CD1c-positive myeloid dendritic cell (primary cell): ENCODE results near the gene CAMKV.
"Not testable (repeated sequence)": the region's sequence is repeated elsewhere in the genome, so short reads cannot be mapped to it uniquely, and the experiment has no call there.

ENCODE experiments used
- DNase-seq: peaks from one replicate; pipeline ENCODE4 v3.0.0-alpha.2; 2016; ENCODE audit errors: extremely low spot score

The CAMKV gene

GRCh38 chr3:49855662-49856061, 14.0 kb downstream of the CAMKV start:
- DNase-seq, result no peak

- DNase-seq, result no peak
Observed at GRCh38 chr3:49845694-49846093, 24.0 kb downstream of the CAMKV start.

GRCh38 chr3:49844464-49845183, 25.1 kb downstream of the CAMKV start:
- no peak for DNase-seq

- no peak for DNase-seq
Observed at GRCh38 chr3:49842843-49843517, 26.7 kb downstream of the CAMKV start.

GRCh38 chr3:49841806-49842205, 27.9 kb downstream of the CAMKV start:
- no peak for DNase-seq

GRCh38 chr3:49841126-49841696, 28.5 kb downstream of the CAMKV start:
- no peak for DNase-seq

GRCh38 chr3:49840388-49840787, 29.3 kb downstream of the CAMKV start:
- no peak for DNase-seq

- DNase-seq, result peak; percentile 87
Observed at GRCh38 chr3:49839193-49839809, 30.4 kb downstream of the CAMKV start.

- no peak for DNase-seq
Observed at GRCh38 chr3:49831341-49831740, 38.4 kb downstream of the CAMKV start.

GRCh38 chr3:49826016-49826415, 43.7 kb downstream of the CAMKV start:
- no peak for DNase-seq

GRCh38 chr3:49823131-49823530, 46.6 kb downstream of the CAMKV start:
- not testable (repeated sequence) for DNase-seq

- DNase-seq, result peak; percentile 69
Observed at GRCh38 chr3:49813497-49814174, 56.1 kb downstream of the CAMKV start, which contains the start of gene UBA7. UBA7 (minus strand) TSS chr3:49813953; CDS start chr3:49813787, 166 bp downstream.

GRCh38 chr3:49812916-49813496, 56.7 kb downstream of the CAMKV start:
- no peak for DNase-seq
